Hematopoietic multipotent progenitor cell (in vitro differentiated cells): ENCODE results near the gene TACR1. TPM values are rescaled to one million over a fixed set of nuclear protein-coding genes. Genes with fewer than 3 reads are reported as not detected.
"Not testable (repeated sequence)": the region's sequence is repeated elsewhere in the genome, so short reads cannot be mapped to it uniquely, and the experiment has no call there.

ENCODE experiments used
- DNase-seq, 3 donors: peaks; one replicate each; pipeline ENCODE4 v3.0.0-alpha.2; 2011 to 2015; ENCODE audit warnings: low read depth in 2 of 3, low spot score in 2 of 3
- total RNA-seq: library from RNA; depleted of rRNA; stranded (reverse); fragments of >200 nt; gene quantifications from one replicate; pipeline ENCODE4 v1.2.3, GENCODE V29; 2012

TACR1 gene
- total RNA-seq, 1 donor = under 0.01 TPM

- not testable (repeated sequence) for DNase-seq
These were observed 51.4 kb downstream of the TACR1 start for GRCh38 chr2:75147884-75148283.

- DNase-seq = no peak
These were observed 52.6 kb downstream of the TACR1 start for GRCh38 chr2:75146606-75147332.

DNA sequence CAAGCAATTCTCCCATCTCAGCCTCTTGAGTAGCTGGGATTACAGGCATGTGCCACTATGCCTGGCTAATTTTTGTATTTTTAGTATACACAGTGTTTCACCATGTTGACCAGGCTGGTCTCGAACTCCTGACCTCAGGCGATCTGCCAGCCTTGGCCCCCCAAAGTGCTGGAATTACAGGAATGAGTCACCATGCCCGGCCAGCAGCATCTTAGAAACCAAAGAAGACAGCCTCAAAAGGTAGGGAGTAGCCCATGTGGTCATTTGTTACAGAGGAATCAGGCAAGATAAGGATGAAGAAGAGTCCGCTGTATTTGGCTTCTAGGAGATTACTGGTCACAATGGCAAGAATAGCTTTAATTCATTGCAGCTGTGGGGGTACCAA lies 53.1 kb downstream of the TACR1 start:
- DNase-seq = not testable (repeated sequence)

GRCh38 chr2:75142081-75142480 lies 57.2 kb downstream of the TACR1 start:
- DNase-seq = no peak

DNA sequence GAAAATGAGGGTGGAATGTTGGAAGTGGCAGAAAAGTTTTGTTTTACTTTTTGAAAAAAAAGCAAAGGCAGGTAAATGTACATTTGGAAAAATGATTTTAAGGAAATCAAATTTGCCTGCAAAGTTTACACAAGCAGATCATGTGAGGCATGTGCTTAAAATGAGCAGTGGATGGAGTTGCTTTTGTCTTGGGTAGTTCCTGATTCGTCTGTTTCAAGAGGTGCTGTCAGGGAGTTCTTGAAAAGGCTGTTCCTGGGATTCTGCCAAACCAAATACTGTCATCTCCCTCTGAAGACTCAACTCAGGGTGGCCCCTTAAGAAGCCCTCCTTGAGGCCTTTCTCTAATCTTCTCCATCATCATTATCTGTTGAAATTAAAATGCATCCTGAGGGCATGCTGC lies 59.0 kb downstream of the TACR1 start:
- DNase-seq = no peak

DNA sequence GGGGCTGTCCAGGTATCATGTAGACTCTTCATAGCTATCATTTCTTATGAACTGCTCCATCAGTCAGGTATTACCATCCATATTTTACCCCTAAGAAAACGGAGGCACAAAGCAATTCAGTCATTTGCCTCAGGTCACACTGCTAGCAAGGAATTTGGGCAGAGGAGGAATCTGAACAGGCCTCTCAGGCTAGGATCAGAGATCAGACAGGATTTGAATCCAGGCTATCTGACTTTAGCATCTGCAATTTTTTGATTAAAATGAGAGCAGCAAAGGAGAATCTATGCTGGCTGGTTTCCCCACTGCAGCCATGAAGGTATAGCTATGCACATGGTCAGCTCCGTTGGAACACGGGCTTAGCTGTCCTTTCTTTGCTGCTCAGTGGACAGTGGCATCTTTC lies 60.1 kb downstream of the TACR1 start:
- no peak for DNase-seq

DNA sequence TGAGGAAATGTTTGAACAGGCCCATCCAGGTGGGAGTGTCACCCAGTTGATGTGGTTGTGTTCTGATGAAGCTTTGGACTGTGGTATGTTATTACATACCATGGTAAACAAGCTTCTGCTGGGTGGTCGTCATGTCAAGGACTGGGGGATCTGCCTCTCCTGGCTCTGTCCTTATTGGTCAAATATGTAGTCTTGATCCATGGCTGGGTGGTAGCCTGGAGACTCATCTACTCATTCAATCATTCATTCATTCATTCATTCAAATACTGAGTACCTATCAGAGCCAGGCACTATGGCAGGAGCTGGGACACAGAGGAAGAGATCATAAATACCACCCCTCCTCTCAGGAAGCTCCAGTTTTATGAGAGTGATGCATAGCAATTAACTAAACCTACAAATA lies 60.8 kb downstream of the TACR1 start:
- no peak for DNase-seq

GRCh38 chr2:75135776-75136400 lies 63.4 kb downstream of the TACR1 start:
- DNase-seq = no peak

DNA sequence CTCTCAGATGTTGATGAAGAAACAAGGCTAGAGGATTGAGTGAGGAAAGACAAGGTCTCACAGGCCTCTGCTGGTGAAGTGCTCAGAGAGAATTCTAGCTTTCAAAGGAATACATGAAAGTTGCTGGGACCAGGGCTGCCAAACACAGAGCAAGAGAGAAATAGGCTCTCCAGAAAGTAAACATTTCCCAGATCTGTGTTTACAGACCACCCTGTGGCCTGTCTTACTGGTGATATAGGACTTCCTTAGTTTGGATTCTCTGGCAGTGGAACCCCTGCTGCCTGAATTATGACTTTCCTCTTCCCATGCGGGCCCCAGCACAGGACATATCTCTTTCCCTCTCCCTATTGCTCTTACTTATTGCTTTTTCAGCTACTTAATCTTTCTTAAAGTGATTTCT lies 64.5 kb downstream of the TACR1 start:
- no peak for DNase-seq

DNA sequence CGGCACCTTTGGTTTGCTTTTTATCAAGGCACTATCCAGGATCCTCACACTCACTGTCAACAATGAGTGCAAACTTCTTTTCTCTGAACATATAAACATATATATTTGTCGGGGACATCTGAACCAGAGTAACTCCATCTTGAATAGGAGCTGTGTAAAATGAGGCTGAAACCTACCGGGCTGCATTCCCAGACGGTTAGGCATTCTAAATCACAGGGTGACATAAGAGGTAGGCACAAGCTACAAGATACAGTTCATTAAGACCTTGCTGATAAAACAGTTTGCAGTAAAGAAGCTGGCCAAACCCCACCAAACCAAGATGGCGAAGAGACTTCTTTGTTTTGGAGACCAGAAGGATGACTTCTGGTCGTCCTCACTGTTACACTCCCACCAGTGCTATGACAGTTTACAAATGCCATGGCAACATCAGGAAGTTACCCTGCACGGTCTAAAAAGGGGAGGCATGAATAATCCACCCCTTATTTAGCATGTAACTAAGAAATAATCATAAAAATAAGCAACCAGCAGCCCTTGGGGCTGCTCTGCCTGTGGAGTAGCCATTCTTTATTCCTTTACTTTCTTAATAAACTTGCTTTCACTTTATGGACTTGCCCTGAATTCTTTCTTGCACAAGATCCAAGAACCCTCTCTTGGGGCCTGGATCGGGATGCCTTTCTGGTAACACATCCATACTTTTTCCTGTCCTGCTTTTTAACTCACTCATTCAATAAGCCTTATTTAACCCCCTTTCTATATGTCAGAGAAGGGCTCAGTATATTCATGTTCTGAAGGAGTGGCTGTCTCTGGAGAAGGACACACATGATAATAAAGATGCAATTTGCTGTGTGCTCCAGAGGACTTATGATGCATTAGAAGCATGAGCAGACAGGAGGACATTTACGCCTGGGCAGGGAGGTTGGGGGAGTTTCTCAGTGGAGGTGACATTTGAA lies 65.4 kb downstream of the TACR1 start:
- no peak for DNase-seq

- peak in 2 of 3 donors; percentile 29 to 55 for DNase-seq
These were observed 69.1 kb downstream of the TACR1 start for GRCh38 chr2:75130171-75130570.

DNA sequence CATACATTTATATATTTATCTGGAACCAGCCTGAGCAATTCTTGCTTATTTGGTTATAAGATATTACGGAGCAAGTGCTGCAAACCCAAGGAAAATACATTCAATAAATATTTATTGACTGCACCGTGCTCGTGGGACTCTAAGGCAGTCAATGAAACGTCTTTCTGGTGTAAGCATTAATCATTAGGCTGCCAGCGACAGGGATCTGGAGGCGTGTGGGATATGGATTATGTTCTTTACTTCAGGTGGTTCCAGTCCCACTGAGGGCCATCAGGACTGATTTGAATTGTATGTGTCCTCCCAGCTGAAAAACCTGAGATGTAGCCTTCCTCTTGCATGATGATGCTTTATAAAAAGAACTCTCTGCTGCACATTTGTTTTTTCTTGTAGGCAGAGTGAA lies 75.4 kb downstream of the TACR1 start:
- DNase-seq = no peak

- no peak for DNase-seq
These were observed 86.0 kb downstream of the TACR1 start for GRCh38 chr2:75113231-75113869.

DNA sequence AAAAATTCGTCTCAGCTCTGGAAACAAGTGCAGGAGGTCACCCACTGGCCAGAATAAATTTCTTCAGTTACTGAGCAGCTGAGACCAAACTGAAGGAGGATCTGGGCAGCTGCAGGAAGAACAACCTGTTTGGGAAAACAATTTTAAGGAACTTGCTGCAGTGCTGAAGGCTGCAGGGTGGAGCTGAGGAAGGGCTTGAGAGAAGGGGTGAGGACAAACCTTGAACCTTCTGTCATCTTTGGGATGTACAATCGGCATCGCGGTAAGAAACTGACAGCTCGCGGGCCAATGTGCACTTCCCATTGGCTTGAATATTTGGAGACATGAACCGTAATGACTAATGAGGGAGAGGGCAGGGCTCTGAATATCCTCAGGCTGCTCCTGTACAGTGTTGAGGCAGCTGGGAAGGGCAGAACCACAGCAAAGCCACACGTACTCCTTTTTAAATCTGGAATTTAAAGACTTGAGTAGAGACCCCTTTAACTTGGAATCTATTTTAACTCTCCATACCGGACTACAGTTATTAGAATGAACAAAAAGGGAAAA lies 90.3 kb downstream of the TACR1 start:
- no peak for DNase-seq

GRCh38 chr2:75102011-75102410 lies 97.3 kb downstream of the TACR1 start:
- DNase-seq = no peak

DNA sequence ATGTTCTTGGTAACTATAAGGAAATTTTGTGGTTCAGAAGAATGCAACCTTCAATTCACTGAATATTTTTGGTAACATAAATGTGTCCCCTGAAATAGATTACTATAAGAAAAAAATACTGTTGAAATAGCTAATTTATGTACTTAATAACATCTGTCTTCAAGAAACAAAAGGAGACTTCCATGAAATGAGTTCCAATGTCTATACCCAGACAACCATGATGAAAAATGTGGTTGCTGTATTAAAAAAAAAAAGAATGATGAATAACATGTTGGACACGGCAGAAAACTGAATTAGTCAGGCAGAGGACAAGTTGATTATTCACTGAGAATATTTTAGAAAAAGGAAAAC lies 98.5 kb downstream of the TACR1 start:
- no peak for DNase-seq

GRCh38 chr2:75100011-75100800 lies 99.1 kb downstream of the TACR1 start:
- no peak for DNase-seq

DNA sequence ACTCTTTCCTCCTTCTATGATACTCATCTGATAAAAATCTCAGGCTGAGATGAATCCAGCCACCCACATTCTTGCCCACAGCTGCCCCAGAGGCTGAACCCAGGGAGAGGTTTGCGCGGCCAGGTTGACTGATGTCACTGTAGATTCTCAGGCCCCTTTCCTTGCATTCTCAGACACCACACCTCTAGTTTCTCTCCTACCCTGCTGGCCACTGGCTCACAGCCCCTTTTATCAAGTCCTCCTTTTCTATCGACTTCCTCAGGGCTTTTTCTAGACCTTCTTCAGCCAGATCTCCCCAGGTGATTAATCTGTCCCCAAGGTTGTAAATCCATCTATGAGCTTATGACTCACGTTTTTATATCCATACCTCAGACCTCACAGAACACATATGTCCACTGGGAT lies 99.8 kb downstream of the TACR1 start:
- DNase-seq = no peak

DNA sequence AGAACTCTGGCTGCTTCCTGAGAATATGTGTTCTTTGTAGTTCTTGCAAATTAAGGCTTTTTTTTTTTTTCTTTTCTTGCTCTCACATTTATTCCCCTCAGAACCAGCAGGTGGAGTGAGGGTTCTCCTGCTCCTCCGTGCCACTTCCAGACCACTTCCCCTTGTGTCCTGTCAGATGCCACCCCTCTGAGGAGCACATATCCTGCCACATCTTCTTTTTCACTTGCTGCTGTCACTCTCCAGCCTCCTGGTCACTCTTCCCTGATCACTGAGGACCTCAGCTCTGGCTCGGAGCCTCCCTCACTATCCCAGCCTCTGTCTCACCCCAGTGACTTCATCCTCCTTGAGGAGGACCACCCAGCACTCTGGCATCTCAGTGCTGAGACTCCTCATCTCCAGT lies 100.5 kb downstream of the TACR1 start:
- peak in 2 of 3 donors; percentile 32 to 55 for DNase-seq

GRCh38 chr2:75097831-75098230 lies 101.5 kb downstream of the TACR1 start:
- no peak for DNase-seq
